Activated T-cell treated with anti-CD3 and anti-CD28 coated beads for 1 hour (primary cell): ENCODE data around the gene MTMR3.

Experiments
- DNase-seq: peaks from one replicate; pipeline ENCODE4 v3.0.0-alpha.2; 2020; ENCODE audit warnings: low read depth

MTMR3 gene

GRCh38 chr22:30028731-30029130, 145.8 kb downstream of the MTMR3 start:
- no peak for DNase-seq

DNA sequence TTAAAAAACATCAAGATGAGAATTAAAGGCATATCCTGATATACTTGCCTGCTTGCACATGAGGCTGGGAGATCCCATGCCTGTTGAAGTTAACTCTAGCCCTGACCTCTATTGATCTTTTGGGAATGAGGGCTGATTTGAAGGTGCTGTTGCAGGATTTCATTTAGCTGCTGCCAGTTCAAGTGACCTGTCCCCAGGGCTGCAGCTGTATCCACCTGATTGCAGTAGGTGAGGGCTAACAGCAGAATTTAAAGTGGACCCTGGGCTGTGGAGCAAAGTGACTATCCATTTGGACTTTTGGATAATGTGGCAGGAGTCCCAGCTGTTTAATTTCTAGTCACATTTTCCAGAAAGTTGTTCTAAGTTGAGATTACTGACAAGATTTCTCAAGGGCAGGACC, 146.5 kb downstream of the MTMR3 start:
- DNase-seq: no peak

- no peak for DNase-seq
Measured at GRCh38 chr22:30030329-30030728, 147.4 kb downstream of the MTMR3 start.

DNA sequence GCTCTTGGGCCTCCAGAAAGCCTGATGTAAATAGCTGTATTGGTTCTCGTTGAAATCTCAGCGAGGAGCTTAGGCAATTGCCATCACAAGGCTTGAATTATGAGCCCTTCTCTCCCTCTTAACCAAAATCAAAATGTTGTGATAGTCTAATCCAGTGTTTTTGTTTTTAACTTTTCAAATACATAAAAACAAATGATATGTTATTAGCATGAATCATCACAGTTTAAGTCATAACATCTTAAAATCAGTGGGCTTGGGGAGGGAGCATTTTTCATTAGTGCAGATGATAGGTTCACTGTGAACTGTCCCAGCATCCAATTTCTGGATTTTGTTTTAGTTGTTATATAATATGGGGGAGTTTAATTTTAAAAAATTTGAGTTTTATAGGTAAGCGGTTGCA, 148.4 kb downstream of the MTMR3 start:
- no peak for DNase-seq

DNA sequence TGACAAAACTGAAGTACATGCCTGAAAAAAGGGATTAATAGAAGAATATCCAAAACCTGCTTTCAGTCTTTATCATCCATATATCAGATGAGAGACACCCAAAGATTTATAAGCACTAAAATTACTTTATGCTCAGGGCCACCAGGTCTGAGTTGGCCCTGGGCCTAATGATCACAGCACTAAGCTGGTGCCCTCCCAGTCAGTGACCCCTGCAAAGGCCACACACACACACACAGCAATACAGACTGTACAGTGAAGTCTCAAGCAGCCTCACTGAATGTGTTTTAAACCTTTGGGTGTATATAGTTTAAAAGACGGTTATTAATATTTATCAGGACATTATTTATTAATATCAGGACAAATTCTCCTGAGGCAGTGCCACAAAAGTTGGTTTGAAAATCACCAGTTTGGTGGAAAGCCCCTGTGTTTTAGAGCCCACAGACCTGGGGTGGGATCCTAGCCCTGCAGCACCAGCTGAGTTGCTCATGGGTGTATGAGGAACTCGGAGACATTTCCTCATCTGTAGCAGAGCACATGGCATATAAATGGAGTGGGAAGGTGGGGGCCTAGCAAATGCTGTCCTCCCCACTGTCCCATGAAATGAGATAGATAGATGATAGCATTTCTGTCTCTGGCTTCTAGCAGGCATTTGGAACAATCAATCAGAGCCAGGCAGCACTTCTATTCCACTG, 148.9 kb downstream of the MTMR3 start:
- no peak for DNase-seq

DNA sequence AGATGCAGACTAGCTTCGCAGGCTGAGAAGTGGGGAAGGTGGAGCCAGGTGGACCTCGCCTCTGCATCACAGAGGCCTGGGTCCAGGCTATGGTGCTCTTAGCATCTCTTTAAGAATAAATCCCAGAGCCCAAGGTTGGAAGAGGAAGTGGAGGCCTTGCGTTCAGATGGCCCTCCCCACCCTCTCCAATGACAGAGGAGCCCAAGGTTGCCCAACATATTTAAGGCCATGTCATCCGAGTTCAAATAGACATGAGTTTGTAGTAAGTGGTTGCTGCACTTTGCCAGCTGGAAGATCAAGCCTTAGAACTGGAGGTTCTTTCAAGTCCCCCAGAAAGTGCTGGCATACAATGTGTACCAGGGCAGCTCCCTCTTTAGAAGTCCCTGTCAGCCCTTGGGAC, 150.2 kb downstream of the MTMR3 start:
- DNase-seq: no peak

GRCh38 chr22:30033901-30034300, 150.9 kb downstream of the MTMR3 start:
- DNase-seq: no peak

GRCh38 chr22:30036656-30037055, 153.7 kb downstream of the MTMR3 start:
- no peak for DNase-seq

DNA sequence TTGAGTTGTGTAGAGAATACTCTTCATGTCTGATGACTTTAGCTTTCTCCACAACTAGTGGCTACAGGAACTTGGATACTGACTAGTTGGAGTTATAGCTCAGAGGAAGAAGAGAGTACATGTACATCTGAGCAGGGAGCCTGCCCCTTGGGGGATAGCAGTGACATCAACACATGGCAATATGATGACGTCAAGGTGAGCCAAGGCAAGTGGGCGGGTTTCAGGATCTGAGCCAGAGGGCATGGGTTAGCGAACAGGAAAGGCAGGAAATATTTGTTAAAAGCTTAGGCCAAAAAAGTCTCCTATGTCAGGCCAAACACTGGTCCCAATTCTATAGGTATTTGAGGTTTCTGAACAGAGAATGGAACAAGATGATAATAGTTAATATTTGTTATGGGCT, 155.2 kb downstream of the MTMR3 start:
- no peak for DNase-seq

- no peak for DNase-seq
Measured at GRCh38 chr22:30040499-30041260, 157.7 kb downstream of the MTMR3 start.

DNA sequence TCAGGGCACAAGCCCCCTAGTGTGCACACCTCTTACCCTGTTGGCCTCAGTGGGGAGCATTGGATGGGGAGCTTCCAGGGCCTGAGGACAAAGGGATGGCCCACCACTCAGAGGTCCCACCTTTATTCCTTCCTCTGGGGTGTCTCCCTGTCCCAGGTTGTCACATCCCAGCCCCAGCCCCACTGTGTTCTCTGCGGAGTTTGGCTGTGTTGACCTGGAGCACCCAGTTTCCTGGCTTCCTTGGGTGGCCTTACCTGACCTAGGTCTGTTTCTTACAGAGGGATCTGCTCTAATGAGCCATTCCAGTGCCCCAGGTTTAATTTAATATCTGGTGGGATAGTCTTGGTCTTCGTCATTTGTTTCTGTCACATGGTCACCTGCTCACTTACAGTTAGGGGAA, 158.5 kb downstream of the MTMR3 start:
- DNase-seq: no peak

DNA sequence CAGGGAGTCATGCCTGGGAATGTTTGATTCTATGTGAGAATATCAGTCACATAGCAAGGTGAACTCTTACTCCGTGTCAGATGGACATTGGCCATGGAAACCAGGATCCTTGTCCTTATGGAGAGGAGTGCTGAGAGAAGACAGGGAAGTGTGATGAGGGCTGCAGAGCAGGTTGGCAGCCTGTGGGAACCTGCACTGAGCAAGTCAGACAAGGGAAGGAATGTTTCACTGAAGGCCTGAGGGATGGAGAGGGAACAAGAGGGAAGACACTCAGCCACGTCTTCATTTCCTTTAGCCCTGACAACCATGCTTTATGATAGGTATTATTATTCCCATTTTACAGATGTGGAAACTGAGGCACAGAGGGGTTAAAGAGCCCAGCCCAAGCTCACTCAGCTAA, 158.9 kb downstream of the MTMR3 start:
- no peak for DNase-seq

DNA sequence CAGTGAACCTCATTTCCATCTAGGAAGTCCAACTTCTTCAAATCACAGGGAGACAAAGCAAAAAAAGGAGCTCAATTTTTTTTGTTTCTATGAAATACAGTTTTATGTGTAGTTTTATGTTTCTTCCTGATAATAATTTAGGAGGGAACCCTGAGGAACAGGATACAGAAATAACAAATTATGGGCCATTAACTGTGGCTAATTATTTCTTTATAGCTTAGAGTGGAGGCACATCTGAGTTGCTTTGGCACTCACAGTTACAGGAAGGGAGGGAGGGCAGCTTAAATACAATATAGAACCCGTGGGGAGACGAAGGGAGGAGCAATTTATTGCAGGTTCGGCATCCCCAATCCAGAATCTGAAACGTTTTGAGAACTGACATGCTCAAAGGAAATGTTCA, 160.2 kb downstream of the MTMR3 start:
- DNase-seq: no peak

DNA sequence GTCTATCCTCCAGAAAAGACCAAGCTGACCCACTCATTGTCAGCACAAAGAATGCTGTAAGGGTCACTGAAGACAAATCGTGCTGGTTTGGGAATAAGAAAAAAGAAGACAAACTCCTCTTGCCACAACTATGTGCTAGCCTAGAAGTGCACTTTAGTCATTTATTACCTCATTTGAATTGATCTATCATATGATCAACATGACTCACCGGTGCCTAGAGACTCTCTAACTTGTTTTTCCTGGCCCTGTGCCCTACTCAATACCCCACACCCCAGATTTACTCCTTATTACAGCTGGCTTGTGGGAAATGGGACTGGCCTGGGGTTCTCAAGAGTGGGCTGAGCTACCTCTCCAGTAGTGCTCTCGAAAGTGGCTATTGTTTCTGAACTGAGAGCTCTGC, 161.4 kb downstream of the MTMR3 start:
- DNase-seq: no peak

GRCh38 chr22:30044881-30045493, 162.0 kb downstream of the MTMR3 start:
- no peak for DNase-seq

- DNase-seq: no peak
Measured at GRCh38 chr22:30045494-30045887, 162.5 kb downstream of the MTMR3 start.

DNA sequence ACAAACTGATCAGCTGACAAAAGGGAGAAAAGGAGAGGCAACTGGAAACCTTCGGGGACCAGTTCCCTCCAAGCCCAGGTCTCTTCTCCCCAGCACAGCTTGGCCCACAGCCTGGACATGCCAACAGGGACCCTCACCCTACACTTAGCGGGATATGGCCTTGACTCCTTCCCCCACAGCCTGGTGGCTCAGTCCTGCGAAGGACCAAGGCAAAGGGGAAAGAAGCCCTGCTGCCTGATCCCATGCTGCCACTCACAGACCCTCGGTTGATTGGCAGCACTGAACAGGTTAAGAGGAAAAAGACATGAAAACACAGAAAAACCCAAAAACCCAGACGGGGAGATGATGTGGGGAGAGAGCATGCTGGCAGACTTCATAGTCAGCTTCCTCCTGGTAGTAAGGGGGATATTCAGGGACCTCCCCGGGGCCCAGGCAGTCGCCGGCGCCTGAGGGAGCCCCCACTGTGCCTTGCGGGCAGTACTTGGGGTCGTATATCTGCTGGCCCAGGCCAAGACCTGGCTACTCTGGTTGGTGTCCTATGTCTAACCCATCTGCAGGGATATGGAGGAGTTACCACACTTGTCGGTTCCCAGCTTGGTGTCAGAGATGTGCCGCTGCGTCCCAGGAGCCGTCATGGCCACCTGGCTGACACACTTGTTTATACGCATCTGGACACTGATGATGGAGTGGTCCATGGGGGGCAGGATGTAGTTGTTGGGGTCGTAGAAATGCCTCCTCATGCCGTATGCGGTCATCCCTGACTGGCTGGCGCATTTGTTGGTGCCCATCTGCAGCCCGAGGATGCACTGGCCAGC, 163.1 kb downstream of the MTMR3 start:
- no peak for DNase-seq

DNA sequence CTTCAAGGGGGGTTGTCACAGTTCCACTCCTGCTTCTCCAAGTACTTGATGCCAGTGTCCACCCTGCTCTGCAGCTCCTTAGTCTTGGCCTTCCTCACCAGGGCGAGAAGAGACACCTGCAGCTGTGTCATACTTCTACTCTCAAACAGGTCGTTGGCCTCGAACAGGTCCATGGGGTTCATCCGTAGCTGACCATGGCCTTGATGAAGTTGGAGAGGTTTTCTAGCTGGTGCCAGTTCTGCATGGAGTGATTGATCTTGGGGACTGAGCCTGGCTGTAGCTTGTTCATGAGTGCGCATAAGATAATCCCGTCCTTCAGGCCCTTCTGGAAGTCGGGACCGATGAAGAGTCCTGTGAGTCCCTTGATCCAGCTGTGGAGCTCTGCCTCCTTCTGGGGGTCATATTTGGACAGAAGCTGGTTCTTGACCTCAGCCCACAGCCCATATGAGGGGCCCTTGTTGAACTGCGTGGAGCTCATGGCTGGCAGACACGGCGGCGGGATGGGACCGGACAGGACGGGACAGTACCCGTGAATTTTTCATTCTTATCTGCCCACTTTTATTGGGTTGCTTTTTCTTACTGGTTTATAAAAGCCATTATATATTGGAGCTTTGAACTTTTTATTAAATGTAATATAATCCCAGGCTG, 163.9 kb downstream of the MTMR3 start:
- no peak for DNase-seq

GRCh38 chr22:30047364-30047738, 164.4 kb downstream of the MTMR3 start:
- DNase-seq: no peak

- no peak for DNase-seq
Measured at GRCh38 chr22:30048681-30049080, 165.7 kb downstream of the MTMR3 start.

DNA sequence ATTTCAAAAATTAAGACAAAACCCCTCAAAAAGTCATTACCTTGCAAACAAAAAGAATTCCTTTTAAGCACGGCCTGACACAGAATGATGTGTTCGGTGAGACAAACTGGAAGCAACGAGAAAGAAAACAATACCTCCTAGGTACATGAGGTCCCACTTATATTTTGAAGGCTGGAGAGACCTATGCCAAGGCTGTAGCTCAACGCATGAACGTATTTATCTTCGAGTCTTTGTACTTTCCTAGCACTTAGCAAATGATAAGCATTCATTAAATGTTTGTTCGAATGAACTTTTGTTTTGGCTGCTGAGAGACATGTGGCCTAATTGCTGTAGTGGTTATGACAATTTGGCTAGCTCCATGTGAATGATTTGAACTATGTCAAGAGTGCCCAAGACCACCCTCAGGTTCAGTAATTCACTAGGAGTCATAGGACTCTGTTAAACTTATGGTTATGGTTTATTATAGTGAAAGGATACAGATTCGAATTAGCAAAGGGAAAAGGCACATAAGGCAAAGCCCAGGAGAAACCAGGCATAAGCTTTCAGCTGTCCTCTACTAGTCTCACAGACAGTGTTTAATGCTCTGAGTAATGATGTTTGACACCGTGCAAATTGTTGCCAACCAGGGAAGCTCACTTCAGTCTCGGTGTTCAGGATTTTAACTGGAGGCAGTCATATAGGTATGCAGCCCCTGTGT, 171.2 kb downstream of the MTMR3 start:
- no peak for DNase-seq

- DNase-seq: no peak
Measured at GRCh38 chr22:30054764-30055069, 171.7 kb downstream of the MTMR3 start.
